Omental fat pad (tissue), 4 donors: ENCODE data around the gene RAC2. TPM values are rescaled to one million over a fixed set of nuclear protein-coding genes. Genes with fewer than 3 reads are reported as not detected.

ENCODE experiments used
- ATAC-seq: fragments of 150-250 bp; one replicate; pipeline ENCODE4 v1.9.1; 2016; ENCODE audit warnings: mild to moderate bottlenecking, moderate library complexity; ENCODE audit not compliant: low FRiP score
- DNase-seq: peaks from one replicate; pipeline ENCODE4 v3.0.0-alpha.2; 2019; ENCODE audit warnings: low spot score
- total RNA-seq, 4 donors: library from RNA; depleted of rRNA; stranded (reverse); fragments of >200 nt; gene quantifications; one replicate each; pipeline ENCODE4 v1.1.0, GENCODE V29; 2016
- TF ChIP-seq, protein P1 (sequence below), 3 donors: fragments of 450-650 bp; IDR thresholded peaks; one replicate each; pipeline ENCODE4 v1.5.1; 2016 to 2017; ENCODE audit warnings: antibody characterized with exemption in 3 of 3, mild to moderate bottlenecking in 3 of 3, moderate library complexity in 2 of 3

The RAC2 gene
- total RNA-seq, 4 donors from 2014 or later: 11.0 to 51.6 (median 20.0) TPM

- no peak for DNase-seq
- TF ChIP-seq, protein P1, sequence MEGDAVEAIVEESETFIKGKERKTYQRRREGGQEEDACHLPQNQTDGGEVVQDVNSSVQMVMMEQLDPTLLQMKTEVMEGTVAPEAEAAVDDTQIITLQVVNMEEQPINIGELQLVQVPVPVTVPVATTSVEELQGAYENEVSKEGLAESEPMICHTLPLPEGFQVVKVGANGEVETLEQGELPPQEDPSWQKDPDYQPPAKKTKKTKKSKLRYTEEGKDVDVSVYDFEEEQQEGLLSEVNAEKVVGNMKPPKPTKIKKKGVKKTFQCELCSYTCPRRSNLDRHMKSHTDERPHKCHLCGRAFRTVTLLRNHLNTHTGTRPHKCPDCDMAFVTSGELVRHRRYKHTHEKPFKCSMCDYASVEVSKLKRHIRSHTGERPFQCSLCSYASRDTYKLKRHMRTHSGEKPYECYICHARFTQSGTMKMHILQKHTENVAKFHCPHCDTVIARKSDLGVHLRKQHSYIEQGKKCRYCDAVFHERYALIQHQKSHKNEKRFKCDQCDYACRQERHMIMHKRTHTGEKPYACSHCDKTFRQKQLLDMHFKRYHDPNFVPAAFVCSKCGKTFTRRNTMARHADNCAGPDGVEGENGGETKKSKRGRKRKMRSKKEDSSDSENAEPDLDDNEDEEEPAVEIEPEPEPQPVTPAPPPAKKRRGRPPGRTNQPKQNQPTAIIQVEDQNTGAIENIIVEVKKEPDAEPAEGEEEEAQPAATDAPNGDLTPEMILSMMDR (IDR thresholded peaks at IDR 0.05): no peak
- no peak for ATAC-seq
Measured at GRCh38 chr22:37229805-37230672, 14.0 kb downstream of the RAC2 start.

GRCh38 chr22:37229012-37229804, 14.9 kb downstream of the RAC2 start:
- no peak for DNase-seq
- TF ChIP-seq, protein P1 (IDR thresholded peaks at IDR 0.05): no peak
- ATAC-seq: no peak

DNA sequence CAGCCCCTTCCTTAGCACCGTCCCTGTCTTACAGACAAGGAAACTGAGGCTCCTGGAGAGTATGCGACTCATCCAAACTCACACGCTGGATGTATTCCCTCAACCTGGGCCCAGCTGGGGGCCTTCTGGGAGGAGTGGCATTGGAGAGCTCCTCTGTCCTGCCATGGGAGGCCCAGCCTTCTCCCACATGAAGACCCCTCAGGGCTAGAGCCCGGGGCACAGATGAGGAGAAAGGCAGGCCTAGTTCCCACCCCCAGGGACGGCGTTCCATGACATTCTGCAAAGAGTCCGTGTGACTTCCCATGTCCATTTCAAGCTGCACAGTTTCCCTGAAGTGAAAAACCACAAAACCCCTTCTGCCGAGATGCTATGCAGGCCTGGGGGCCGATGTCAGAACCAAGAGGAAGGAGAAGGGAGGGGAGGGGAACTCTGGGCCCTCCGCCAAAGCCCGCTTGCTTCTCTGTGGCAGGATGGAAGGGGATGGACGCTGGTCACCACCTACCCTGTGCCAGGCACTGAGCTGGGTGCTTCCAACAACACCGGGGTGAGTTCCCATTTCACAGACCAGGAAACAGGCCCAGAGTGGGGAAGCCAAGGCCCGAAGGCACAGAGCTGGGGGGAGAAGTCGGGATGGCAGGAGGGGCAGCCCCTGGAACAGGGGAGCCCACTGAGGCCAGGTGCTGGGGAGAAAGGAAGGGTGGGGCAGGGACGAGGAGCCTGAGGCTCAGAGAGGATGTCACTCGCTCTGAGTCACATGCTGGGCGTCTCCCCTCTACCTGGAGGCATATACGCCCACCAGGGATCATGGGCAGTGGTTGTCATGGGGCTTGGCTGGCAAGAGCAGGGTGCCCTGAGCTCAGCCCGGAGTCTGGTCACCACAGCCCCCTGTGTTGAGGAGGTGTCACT, 15.7 kb downstream of the RAC2 start:
- ATAC-seq: no peak
- TF ChIP-seq, protein P1 (IDR thresholded peaks at IDR 0.05): no peak
- DNase-seq: no peak

DNA sequence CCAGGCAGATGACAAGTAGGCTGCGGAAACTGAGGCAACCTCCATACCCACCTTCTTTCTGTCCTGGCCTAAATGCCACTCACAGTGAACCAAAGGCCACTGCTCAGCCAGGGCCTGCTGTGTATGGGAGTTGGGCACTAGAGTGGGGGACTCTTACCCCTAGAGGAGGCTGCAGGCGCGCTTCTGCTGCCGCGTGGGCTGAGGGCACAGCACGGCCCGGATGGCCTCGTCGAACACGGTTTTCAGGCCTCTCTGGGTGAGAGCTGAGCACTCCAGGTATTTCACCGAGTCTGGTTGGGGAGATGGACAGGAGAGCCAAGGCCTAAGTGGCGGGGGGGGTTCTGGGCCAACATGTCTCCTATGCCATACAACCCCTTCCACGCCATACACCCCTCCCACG, 17.6 kb downstream of the RAC2 start:
- DNase-seq (no peak), ATAC-seq (no peak)
- TF ChIP-seq, protein P1 (IDR thresholded peaks at IDR 0.05): no peak

DNA sequence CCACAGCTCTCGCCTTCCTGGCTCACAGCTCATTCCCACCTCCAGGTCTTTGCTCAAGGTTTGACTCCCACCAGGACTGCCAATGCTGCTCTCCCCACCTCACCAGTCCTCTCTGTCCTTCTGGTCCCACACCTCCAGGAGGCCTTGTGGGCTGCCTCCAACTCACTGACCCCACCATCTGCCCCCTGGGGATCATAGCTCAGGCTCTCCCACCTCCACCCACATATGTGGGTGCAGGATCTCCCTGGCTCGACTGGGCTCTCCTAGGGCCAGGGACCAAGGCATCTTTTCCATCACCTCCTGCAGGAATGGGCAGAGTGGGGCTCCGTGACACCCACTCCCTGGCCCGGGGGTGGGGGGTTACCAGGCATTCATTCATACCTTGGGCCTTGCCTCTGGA, 18.0 kb downstream of the RAC2 start:
- DNase-seq (no peak), ATAC-seq (no peak)
- TF ChIP-seq, protein P1 (IDR thresholded peaks at IDR 0.05): no peak

DNA sequence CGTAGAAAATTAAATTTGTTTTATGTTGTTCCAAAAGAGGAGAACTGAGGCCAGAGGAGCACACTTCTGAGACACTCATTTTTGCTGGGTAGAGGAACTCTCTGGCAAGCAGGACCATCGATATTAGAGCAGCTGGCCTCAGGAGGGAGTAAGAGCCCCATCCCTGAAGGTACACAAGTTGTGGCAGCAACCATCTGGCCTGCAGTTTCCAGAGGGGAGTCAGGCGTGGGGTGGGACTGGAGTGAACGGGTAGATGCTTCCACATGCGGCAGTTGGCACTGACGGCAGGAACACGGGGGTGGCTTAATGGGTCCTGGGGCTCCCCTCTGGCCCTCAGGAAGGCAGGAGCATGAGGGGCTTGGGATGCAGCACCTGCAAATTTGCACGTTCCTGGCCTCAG, 18.6 kb downstream of the RAC2 start:
- no peak for DNase-seq
- TF ChIP-seq, protein P1 (IDR thresholded peaks at IDR 0.05): no peak
- ATAC-seq: no peak
